Stimulated activated CD4-positive, alpha-beta T cell treated with anti-CD3 and anti-CD28 coated beads, Interleukin-2, amount 100 ng/mL, for 48 hours (primary cell): Measurements from ENCODE around the gene HYAL2.
"Not testable (repeated sequence)": the region's sequence is repeated elsewhere in the genome, so short reads cannot be mapped to it uniquely, and the experiment has no call there.

Source experiments
- DNase-seq, 2 donors: peaks; one replicate each; pipeline ENCODE4 v3.0.0-alpha.2; 2020

The HYAL2 gene

GRCh38 chr3:50327943-50328691, 5.6 kb upstream of the HYAL2 start, which contains the start of gene TUSC2:
TSS of gene TUSC2 (minus strand) at chr3:50328223. CDS start at chr3:50328099, 124 bp downstream.
- DNase-seq, result peak; percentile 92

- no peak for DNase-seq
Observed at GRCh38 chr3:50327129-50327528, 4.6 kb upstream of the HYAL2 start.

GRCh38 chr3:50326182-50326541, 3.6 kb upstream of the HYAL2 start:
- no peak for DNase-seq

- DNase-seq, result no peak
Observed at GRCh38 chr3:50325497-50326181, 3.1 kb upstream of the HYAL2 start.

- DNase-seq, result no peak
Observed at GRCh38 chr3:50325113-50325480, 2.6 kb upstream of the HYAL2 start.

GRCh38 chr3:50324351-50325112, 2.0 kb upstream of the HYAL2 start:
- DNase-seq, result peak; percentile 61

- no peak for DNase-seq
Observed at GRCh38 chr3:50323614-50324199, 1.2 kb upstream of the HYAL2 start.

- no peak for DNase-seq
Observed at GRCh38 chr3:50323092-50323600, 601 bp upstream of the HYAL2 start.

GRCh38 chr3:50322115-50322385, 495 bp downstream of the HYAL2 start:
- DNase-seq, result no peak

GRCh38 chr3:50321336-50322114, 1.0 kb downstream of the HYAL2 start:
- DNase-seq, result peak; percentile 75 to 76

- DNase-seq, result peak; percentile 52 to 58
Observed at GRCh38 chr3:50320853-50321335, 1.7 kb downstream of the HYAL2 start.

- DNase-seq, result no peak
Observed at GRCh38 chr3:50319894-50320625, 2.5 kb downstream of the HYAL2 start.

- DNase-seq, result no peak
Observed at GRCh38 chr3:50319181-50319893, 3.2 kb downstream of the HYAL2 start.

GRCh38 chr3:50318615-50319014, 3.9 kb downstream of the HYAL2 start:
- no peak for DNase-seq

- no peak for DNase-seq
Observed at GRCh38 chr3:50318163-50318562, 4.4 kb downstream of the HYAL2 start.

GRCh38 chr3:50317300-50317699, 5.2 kb downstream of the HYAL2 start:
- DNase-seq, result no peak

- DNase-seq, result no peak
Observed at GRCh38 chr3:50316657-50317242, 5.8 kb downstream of the HYAL2 start.

GRCh38 chr3:50314816-50315215, 7.7 kb downstream of the HYAL2 start:
- DNase-seq, result no peak

GRCh38 chr3:50314342-50314741, 8.2 kb downstream of the HYAL2 start:
- DNase-seq, result no peak

- DNase-seq, result not testable (repeated sequence)
Observed at GRCh38 chr3:50312041-50312440, 10.5 kb downstream of the HYAL2 start.

GRCh38 chr3:50304601-50305000, 17.9 kb downstream of the HYAL2 start:
- DNase-seq, result no peak
